Osteocyte (in vitro differentiated cells): ENCODE measurements around the gene STK17A. TPM values are rescaled to one million over a fixed set of nuclear protein-coding genes. Genes with fewer than 3 reads are reported as not detected.

Source experiments
- DNase-seq: peaks from one replicate; pipeline ENCODE4 v3.0.0; 2021; ENCODE audit warnings: mixed read lengths; ENCODE audit not compliant: unreplicated experiment; ENCODE audit errors: extremely low spot score
- H3K27ac Mint-ChIP-seq: one replicate; pipeline ENCODE4 v1.8.0; 2021; ENCODE audit warnings: mild to moderate bottlenecking, mixed read lengths; ENCODE audit not compliant: unreplicated experiment
- H3K27me3 Mint-ChIP-seq: one replicate; pipeline ENCODE4 v1.8.0; 2021; ENCODE audit warnings: mixed read lengths; ENCODE audit not compliant: unreplicated experiment
- H3K36me3 Mint-ChIP-seq: one replicate; pipeline ENCODE4 v1.8.0; 2021; ENCODE audit warnings: mixed read lengths; ENCODE audit not compliant: unreplicated experiment
- H3K4me1 Mint-ChIP-seq: one replicate; pipeline ENCODE4 v1.8.0; 2021; ENCODE audit warnings: mixed read lengths; ENCODE audit not compliant: unreplicated experiment
- H3K4me3 Mint-ChIP-seq: one replicate; pipeline ENCODE4 v1.8.0; 2021; ENCODE audit warnings: mild to moderate bottlenecking, moderate library complexity, mixed read lengths; ENCODE audit not compliant: unreplicated experiment
- H3K9me3 Mint-ChIP-seq: one replicate; pipeline ENCODE4 v1.8.0; 2021; ENCODE audit warnings: mixed read lengths; ENCODE audit not compliant: unreplicated experiment
- total RNA-seq: library from RNA; stranded (reverse); gene quantifications from 2 replicates; pipeline ENCODE4 v1.2.1, GENCODE V29; 2021
- TF ChIP-seq, protein P1 (sequence below): fragments of 200-600 bp; sonication (generic); IDR thresholded peaks from 2 replicates; pipeline ENCODE4 v1.5.0; 2021; ENCODE audit warnings: antibody characterized with exemption, mild to moderate bottlenecking, moderate library complexity

Gene STK17A
- total RNA-seq, 1 donor from 2014 or later, result 12.6 TPM

GRCh38 chr7:43546231-43546630, 36.7 kb upstream of the STK17A start:
- H3K9me3 Mint-ChIP-seq, result peaks cover 10% of the 10 kb centered on the region
- TF ChIP-seq, protein P1, sequence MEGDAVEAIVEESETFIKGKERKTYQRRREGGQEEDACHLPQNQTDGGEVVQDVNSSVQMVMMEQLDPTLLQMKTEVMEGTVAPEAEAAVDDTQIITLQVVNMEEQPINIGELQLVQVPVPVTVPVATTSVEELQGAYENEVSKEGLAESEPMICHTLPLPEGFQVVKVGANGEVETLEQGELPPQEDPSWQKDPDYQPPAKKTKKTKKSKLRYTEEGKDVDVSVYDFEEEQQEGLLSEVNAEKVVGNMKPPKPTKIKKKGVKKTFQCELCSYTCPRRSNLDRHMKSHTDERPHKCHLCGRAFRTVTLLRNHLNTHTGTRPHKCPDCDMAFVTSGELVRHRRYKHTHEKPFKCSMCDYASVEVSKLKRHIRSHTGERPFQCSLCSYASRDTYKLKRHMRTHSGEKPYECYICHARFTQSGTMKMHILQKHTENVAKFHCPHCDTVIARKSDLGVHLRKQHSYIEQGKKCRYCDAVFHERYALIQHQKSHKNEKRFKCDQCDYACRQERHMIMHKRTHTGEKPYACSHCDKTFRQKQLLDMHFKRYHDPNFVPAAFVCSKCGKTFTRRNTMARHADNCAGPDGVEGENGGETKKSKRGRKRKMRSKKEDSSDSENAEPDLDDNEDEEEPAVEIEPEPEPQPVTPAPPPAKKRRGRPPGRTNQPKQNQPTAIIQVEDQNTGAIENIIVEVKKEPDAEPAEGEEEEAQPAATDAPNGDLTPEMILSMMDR, result no peak
- H3K4me1 Mint-ChIP-seq, result peaks cover 2% of the 10 kb centered on the region
- H3K27me3 Mint-ChIP-seq, result peaks cover 38% of the 10 kb centered on the region
- H3K27ac Mint-ChIP-seq, result no peak overlapping the region
- peaks cover 2% of the 10 kb centered on the region for H3K36me3 Mint-ChIP-seq
- no peak for DNase-seq
- H3K4me3 Mint-ChIP-seq, result no peak overlapping the region

DNA sequence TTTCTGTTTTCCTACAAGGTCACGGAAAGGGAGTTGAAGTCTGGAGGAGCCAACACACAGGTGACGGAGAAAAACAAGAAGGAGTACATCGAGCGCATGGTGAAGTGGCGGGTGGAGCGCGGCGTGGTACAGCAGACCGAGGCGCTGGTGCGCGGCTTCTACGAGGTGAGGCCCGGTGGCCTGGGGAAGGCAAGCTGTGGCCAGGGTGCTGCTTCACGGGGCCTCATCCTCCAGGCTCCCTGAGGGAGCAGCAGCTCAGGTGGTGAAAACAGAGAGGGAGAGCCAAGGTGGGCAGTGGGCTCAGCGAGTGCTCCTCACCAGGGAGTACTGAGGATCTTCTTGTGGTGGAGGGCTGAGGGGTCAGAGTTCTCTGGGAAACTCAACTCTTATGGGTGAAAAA, 32.5 kb upstream of the STK17A start:
- Mint-ChIP-seq H3K9me3 (peaks cover 10% of the 10 kb centered on the region), H3K27me3 (peaks cover 43% of the 10 kb centered on the region), H3K36me3 (peaks cover 2% of the 10 kb centered on the region), H3K4me3 (no peak overlapping the region), H3K27ac (no peak overlapping the region), H3K4me1 (no peaks in the 10 kb centered on the region)
- no peak for DNase-seq
- TF ChIP-seq, protein P1, result no peak

GRCh38 chr7:43552122-43552521, 30.8 kb upstream of the STK17A start:
- TF ChIP-seq, protein P1, result no peak
- H3K4me1 Mint-ChIP-seq, result no peaks in the 10 kb centered on the region
- H3K27me3 Mint-ChIP-seq, result peaks cover 46% of the 10 kb centered on the region
- no peak for DNase-seq
- H3K27ac Mint-ChIP-seq, result no peak overlapping the region
- H3K4me3 Mint-ChIP-seq, result no peak overlapping the region
- peaks cover under 1% of the 10 kb centered on the region for H3K9me3 Mint-ChIP-seq
- H3K36me3 Mint-ChIP-seq, result no peaks in the 10 kb centered on the region

DNA sequence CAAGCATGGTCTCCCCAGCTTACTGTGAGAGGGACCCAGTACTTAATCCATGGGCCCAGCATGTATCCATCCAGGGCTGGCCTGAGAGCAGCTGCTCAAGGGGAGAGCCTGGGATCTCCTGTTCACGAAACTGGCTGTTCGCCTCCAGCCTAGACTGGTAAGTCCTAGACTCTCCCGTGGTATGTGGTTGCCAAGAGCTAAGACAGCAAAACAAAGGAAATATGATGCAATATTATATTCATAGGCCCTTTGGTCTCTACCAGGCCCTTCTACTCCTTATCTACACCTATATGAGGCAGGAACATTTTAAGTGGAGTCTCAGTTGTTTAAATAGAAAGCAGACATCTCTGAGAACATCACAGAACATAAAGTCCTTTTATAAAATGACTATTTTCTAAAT, 28.9 kb upstream of the STK17A start:
- no peak overlapping the region for H3K27ac Mint-ChIP-seq
- TF ChIP-seq, protein P1, result no peak
- H3K36me3 Mint-ChIP-seq, result no peaks in the 10 kb centered on the region
- H3K4me1 Mint-ChIP-seq, result no peaks in the 10 kb centered on the region
- peaks cover 56% of the 10 kb centered on the region for H3K27me3 Mint-ChIP-seq
- no peak for DNase-seq
- no peaks in the 10 kb centered on the region for H3K9me3 Mint-ChIP-seq
- H3K4me3 Mint-ChIP-seq, result no peak overlapping the region

GRCh38 chr7:43554423-43554822, 28.5 kb upstream of the STK17A start:
- TF ChIP-seq, protein P1, result no peak
- Mint-ChIP-seq H3K27me3 (peaks cover 56% of the 10 kb centered on the region), H3K4me1 (no peaks in the 10 kb centered on the region), H3K27ac (no peak overlapping the region), H3K36me3 (no peaks in the 10 kb centered on the region), H3K4me3 (no peak overlapping the region), H3K9me3 (no peaks in the 10 kb centered on the region)
- DNase-seq, result no peak
